OCI-LY3 (cell line): ENCODE measurements around the gene LGI1.

Experiments
- H2AFZ ChIP-seq: fragments of 200-600, 300-600 bp; shearing (Covaris generic); 2 replicates; pipeline ENCODE4 v1.6.0; 2014; ENCODE audit warnings: antibody characterized with exemption, low read depth, low read length
- H3K27ac ChIP-seq: fragments of 200-600, 300-600 bp; sonication (generic); 2 replicates; pipeline ENCODE4 v1.5.1; 2014; ENCODE audit warnings: mild to moderate bottlenecking, low read length, moderate library complexity, mixed read lengths
- H3K27me3 ChIP-seq: fragments of 200-600, 300-600 bp; sonication (generic); 2 replicates; pipeline ENCODE4 v1.6.1; 2014; ENCODE audit warnings: low read depth, low read length, mixed read lengths
- H3K36me3 ChIP-seq: fragments of 200-600, 300-600 bp; sonication (generic); replicated peaks from 2 replicates; pipeline ENCODE3; 2014; ENCODE audit warnings: low read depth, low read length, mixed read lengths
- H3K4me1 ChIP-seq: fragments of 300-600, 200-600 bp; sonication (generic); 2 replicates; pipeline ENCODE4 v1.6.1; 2014; ENCODE audit warnings: low read length, mixed read lengths
- H3K4me2 ChIP-seq: fragments of 200-600, 300-600 bp; sonication (generic); 2 replicates; pipeline ENCODE4 v1.6.1; 2014; ENCODE audit warnings: low read length, mixed read lengths
- H3K4me3 ChIP-seq: fragments of 300-600, 200-600 bp; sonication (generic); 2 replicates; pipeline ENCODE4 v1.5.1; 2014; ENCODE audit warnings: antibody characterized with exemption, mild to moderate bottlenecking, low read length, moderate library complexity
- H3K79me2 ChIP-seq: fragments of 300-600, 200-600 bp; shearing (Covaris generic); 2 replicates; pipeline ENCODE4 v1.6.1; 2014; ENCODE audit warnings: mild to moderate bottlenecking, low read length, mixed read lengths
- H3K9ac ChIP-seq: fragments of 300-600, 200-600 bp; shearing (Covaris generic); 2 replicates; pipeline ENCODE4 v1.6.0; 2014; ENCODE audit warnings: mild to moderate bottlenecking, low read length, moderate library complexity
- H3K9me3 ChIP-seq: fragments of 200-600, 300-600 bp; shearing (Covaris generic); 2 replicates; pipeline ENCODE4 v1.6.1; 2014; ENCODE audit warnings: low read length, mixed read lengths; ENCODE audit not compliant: insufficient read depth
- H4K20me1 ChIP-seq: fragments of 200-600, 300-600 bp; sonication (generic); 2 replicates; pipeline ENCODE4 v1.6.1; 2016; ENCODE audit warnings: low read length, mixed read lengths; ENCODE audit not compliant: insufficient read depth
- EZH2phosphoT487 ChIP-seq: fragments of 200-600 bp; shearing (Covaris generic); IDR thresholded peaks from 2 replicates; pipeline ENCODE4 v1.6.1; 2018; ENCODE audit warnings: antibody characterized with exemption, mixed run types, low read depth
- TF ChIP-seq, protein P1 (sequence below): fragments of 200-600, 300-600 bp; sonication (generic); IDR thresholded peaks from 2 replicates; pipeline ENCODE4 v1.5.1; 2014; ENCODE audit warnings: antibody characterized with exemption, low read length, low read depth

The LGI1 gene

DNA sequence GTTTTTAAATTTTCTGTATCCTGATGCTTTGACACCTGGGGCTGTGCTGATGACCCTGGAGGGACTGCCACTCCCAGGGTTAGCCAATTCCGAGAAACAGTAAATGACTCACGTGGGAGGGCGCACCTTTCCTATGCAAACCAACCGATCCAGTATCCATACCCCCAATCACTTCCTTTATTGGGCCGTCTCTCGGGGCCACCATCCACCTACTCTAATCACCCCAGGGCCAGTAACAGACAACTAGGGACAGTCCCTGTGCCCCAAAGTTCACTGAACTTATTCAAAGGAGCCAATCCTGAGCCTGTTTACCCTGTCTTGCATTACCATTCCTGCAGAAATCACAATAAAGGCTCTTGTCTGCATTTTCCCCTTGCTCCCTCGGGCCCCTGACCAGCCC lies 6.6 kb upstream of the LGI1 start:
- Histone ChIP-seq H3K9ac (no peak overlapping the region), H3K4me2 (peak overlapping the region; percentile 87; the same call in 1 of the 2 replicates), H3K4me3 (no peak overlapping the region), H3K9me3 (no peaks in the 10 kb centered on the region), H3K79me2 (no peaks in the 10 kb centered on the region), H3K4me1 (peaks cover 11% of the 10 kb centered on the region), H3K27ac (no peak overlapping the region), H4K20me1 (no peaks in the 10 kb centered on the region), H3K36me3 (no peaks in the 10 kb centered on the region), H2AFZ (peak overlapping the region; percentile 45; the same call in 1 of the 2 replicates), H3K27me3 (no peaks in the 10 kb centered on the region)
- TF ChIP-seq, protein P1, sequence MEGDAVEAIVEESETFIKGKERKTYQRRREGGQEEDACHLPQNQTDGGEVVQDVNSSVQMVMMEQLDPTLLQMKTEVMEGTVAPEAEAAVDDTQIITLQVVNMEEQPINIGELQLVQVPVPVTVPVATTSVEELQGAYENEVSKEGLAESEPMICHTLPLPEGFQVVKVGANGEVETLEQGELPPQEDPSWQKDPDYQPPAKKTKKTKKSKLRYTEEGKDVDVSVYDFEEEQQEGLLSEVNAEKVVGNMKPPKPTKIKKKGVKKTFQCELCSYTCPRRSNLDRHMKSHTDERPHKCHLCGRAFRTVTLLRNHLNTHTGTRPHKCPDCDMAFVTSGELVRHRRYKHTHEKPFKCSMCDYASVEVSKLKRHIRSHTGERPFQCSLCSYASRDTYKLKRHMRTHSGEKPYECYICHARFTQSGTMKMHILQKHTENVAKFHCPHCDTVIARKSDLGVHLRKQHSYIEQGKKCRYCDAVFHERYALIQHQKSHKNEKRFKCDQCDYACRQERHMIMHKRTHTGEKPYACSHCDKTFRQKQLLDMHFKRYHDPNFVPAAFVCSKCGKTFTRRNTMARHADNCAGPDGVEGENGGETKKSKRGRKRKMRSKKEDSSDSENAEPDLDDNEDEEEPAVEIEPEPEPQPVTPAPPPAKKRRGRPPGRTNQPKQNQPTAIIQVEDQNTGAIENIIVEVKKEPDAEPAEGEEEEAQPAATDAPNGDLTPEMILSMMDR, result no peak
- no peak for TF ChIP-seq EZH2phosphoT487

DNA sequence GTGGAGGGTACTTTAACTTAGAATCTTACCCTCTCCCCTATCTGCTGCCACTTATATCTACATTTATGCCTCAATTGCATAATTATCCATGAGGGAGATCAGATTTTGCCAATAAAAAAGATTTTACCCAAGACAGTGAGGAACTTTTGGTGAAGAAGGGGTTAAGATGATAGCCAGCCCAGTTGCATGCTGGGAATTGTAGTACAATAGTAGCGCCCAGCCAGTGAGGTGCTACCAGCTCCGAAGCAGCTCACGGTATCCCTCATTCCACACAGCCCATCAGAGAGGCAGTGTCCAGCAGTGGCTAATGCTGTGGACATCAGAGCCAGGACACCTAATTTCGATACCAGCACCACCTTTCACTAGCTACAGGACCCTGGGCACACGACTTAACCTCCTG lies 5.9 kb upstream of the LGI1 start:
- Histone ChIP-seq H3K4me3 (peak overlapping the region; percentile 76), H3K27me3 (no peaks in the 10 kb centered on the region), H3K9me3 (no peaks in the 10 kb centered on the region), H3K79me2 (no peaks in the 10 kb centered on the region), H3K9ac (no peak overlapping the region), H3K4me2 (peak overlapping the region; percentile 87), H2AFZ (peak overlapping the region; percentile 97), H3K36me3 (no peaks in the 10 kb centered on the region), H3K27ac (no peak overlapping the region), H4K20me1 (no peaks in the 10 kb centered on the region), H3K4me1 (peaks cover 11% of the 10 kb centered on the region)
- TF ChIP-seq, protein P1, result no peak
- no peak for TF ChIP-seq EZH2phosphoT487

DNA sequence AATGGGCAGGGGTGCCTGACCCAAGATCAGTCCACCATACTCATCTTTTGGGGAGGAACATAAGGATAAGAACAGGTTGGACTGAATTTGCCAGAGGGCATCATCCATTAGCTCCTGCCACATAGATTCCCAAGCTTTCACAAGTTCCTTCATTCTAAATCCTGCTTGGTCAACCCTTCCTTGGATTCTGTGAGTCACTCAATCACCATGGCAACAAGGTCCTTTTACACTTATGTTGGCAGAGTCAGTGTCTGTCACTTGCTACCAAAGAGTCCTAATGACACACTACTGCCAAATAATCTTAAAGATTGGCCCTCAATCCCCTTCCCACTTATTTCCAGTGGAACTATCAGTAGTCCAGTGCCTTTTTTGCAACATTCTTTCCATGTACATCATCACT lies 5.0 kb upstream of the LGI1 start:
- Histone ChIP-seq H3K27me3 (no peaks in the 10 kb centered on the region), H3K79me2 (no peaks in the 10 kb centered on the region), H3K4me3 (no peak overlapping the region), H3K4me1 (peaks cover 11% of the 10 kb centered on the region), H3K36me3 (no peaks in the 10 kb centered on the region), H3K4me2 (no peak overlapping the region), H3K9me3 (no peaks in the 10 kb centered on the region), H3K27ac (no peak overlapping the region), H3K9ac (no peak overlapping the region), H4K20me1 (no peaks in the 10 kb centered on the region), H2AFZ (no peak overlapping the region)
- TF ChIP-seq EZH2phosphoT487, result no peak
- TF ChIP-seq, protein P1, result no peak

DNA sequence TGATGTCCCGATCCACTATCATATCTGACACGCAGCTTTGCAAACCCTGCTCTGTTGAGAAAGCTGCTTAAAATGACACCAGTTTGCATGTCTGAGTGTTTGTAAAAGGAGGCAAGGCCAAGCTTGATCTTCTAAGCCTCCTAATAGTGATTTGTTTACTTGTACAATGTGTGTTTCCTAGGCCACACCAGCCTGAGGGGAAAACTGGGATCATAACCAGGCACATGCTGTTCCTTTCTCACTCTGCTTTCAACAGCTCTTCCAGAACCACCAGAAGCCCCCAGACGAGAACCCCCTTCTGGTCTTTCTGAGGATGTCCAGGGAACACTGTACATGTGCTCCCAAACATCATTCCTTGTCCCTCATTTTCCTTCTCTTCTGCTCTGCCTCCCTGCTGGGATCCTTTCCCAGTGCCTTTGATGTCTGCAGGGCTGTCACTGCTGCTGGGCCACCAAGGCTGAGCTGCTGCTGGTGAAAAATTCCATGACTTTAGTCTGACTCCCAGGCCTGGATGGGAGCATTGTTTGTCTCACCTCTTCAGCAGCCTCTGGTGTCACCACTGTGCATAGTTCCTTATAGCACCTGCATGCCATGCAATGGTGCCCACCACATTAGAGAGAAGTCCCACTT lies 4.0 kb upstream of the LGI1 start:
- TF ChIP-seq EZH2phosphoT487, result no peak
- H3K4me1 ChIP-seq, result peaks cover 11% of the 10 kb centered on the region

More for the DNA sequence above, 4.0 kb upstream of the LGI1 start:
- Histone ChIP-seq H3K4me3 (no peak overlapping the region), H3K9me3 (no peaks in the 10 kb centered on the region), H3K36me3 (no peaks in the 10 kb centered on the region), H3K79me2 (no peaks in the 10 kb centered on the region), H3K9ac (no peak overlapping the region), H2AFZ (no peak overlapping the region), H3K27ac (no peak overlapping the region), H3K4me2 (no peak overlapping the region), H3K27me3 (no peaks in the 10 kb centered on the region), H4K20me1 (no peaks in the 10 kb centered on the region)
